ENCODE measurements around the gene LONP1.
A peak's percentile ranks its signal among the peaks of the same experiment; 100 is the strongest.
"Not testable (repeated sequence)": the region's sequence is repeated elsewhere in the genome, so short reads cannot be mapped to it uniquely, and the experiment has no call there.

Gene LONP1

DNA sequence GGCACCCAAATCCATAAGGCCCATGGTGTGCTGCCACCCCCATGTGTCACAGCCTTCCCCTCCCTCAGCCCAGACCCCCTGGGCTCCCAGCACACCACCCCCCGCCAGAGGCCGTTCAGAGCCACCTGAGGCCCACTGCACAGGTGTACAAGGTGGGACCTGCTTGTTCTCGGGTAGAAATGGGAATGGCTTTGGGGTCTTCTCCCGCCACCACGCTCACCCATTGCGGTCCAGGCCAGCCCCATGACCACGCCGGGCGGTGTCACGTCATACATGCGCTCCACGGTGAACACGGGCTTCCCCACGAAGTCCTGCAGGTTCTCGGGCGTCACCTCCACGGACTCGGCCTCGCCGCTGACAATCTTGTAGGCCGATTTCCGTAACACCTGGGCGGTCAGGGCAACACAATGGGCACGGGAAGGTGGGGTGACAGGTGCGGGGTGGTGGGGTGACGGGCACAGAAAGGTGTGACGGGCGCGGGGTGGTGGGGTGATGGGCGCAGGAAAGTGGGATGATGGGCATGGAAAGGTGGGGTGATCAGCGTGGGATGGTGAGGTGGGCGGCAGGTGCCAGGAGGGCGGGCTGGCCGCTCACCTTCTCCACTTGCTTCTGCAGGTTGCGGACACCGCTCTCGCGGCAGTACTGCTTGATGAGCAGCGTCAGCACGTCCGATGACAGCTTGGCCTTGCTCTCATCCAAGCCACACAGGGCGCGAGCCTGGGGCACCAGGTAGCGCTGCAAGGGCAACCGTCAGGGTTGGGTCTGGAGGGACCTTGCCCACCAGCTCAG lies 25.6 kb downstream of the LONP1 start:
- no peak for DNase-seq (ENCODE audit: low read depth, low spot score)

DNA sequence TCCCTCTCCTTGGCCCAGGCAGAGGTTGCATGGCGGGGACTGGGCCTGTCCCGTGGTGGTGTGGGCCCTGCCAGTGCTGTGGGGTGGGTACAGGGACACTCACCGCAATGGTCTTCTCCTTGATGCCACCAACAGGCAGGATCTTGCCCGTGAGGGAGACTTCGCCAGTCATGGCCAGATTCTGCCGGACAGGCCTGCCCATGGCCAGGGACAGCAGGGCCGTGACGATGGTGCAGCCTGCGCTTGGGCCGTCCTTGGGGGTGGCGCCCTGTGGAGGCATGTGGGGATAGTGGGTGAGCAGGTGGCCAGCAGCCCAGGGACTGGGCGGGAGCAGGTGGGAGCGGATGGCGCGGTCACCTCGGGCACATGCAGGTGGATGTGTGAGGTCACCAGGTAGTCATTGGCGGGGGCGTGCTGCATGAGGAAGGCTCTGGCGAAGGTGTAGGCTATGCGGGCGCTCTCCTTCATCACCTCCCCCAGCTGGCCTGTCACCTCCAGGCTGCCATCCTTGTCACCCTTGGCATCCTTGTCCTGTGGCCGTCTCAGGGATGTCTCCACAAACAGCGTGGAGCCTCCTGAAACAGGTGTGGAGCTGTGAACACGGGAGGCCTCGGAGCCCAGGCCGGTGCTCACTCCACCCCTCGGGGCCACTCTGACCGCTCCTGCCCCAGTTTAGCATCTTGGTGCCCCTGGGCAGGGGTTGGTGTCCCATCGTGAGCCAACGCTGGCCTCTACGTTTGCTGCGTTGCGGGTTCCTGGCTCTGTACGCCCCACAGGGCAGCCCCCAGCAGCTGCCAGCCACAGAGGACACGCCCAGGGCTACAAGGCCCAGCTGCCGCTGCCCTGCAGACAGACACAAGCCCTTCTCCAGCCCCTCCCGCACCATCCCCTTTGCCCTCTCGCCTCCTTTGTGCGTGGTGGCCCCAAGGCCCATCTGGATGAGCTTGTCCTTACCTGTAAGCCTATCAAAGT lies 26.5 kb downstream of the LONP1 start:
- no peak for DNase-seq (ENCODE audit: low read depth, low spot score)

DNA sequence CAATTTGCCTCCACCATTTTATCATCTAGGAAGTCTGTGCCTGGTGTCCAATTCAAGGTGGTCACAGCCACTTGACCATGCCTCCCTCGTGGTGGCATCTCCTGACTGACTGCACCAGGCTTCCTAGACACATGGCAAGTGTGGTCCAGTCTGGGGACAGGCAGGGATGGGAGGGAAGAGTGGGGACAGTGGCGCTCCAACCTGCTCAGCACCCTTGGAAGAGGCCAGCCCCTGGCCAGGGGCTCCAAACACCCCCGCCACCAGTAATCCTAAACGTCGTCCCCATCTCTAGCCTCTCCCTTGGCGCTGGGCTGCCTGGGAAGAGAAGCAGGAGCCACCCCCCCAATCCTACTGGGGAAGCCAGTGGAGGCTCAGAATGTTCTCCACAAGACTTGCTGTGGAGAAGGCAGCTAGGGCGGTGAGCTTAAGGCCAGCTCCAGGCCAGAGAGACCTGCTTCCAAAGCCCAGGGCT lies 27.2 kb downstream of the LONP1 start:
- DNase-seq (ENCODE audit: low read depth, low spot score), result no peak

DNA sequence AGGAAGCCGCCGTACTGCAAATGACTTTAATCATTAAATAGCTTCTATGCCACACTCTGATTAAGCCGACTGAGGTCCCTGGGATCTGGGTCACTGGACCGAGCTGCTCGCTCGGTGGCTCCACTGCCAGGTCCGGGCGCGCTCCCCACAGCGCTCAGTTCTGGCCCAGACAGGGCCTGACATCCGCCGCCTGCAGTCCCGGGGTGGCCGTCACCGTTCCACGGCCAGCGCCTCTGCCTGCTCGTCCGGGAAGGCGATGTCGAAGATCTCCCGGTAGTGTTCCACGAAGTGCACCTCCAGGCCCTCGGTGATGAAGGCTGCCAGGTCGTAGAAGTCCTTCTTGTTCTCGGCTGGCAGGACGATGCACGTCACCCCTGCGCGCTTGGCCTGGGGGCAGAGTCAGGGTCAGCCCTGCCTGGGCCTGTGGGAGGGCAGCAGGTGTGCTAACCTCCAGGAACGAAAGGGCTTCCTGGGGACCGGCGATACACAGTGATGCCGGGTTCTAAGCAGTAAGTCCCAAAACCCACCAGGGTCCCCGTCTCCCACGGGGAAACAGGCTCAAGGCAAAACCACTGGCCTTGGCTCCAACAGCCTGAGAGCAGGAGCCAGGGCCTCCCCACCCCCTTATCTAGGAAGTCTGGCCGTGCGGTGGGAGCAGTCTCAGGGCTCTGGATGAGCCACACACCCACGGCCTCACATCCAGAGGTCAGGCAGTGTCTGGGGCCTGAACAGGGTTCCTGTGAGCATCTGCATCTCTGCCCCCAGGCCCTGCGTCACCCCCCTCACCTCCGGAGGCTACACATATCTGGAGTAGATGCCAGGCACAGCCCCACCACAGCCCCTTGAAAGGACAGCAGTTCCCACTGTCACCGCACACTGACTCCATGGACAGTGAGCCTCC lies 27.9 kb downstream of the LONP1 start:
- no peak for DNase-seq (ENCODE audit: low read depth, low spot score)

DNA sequence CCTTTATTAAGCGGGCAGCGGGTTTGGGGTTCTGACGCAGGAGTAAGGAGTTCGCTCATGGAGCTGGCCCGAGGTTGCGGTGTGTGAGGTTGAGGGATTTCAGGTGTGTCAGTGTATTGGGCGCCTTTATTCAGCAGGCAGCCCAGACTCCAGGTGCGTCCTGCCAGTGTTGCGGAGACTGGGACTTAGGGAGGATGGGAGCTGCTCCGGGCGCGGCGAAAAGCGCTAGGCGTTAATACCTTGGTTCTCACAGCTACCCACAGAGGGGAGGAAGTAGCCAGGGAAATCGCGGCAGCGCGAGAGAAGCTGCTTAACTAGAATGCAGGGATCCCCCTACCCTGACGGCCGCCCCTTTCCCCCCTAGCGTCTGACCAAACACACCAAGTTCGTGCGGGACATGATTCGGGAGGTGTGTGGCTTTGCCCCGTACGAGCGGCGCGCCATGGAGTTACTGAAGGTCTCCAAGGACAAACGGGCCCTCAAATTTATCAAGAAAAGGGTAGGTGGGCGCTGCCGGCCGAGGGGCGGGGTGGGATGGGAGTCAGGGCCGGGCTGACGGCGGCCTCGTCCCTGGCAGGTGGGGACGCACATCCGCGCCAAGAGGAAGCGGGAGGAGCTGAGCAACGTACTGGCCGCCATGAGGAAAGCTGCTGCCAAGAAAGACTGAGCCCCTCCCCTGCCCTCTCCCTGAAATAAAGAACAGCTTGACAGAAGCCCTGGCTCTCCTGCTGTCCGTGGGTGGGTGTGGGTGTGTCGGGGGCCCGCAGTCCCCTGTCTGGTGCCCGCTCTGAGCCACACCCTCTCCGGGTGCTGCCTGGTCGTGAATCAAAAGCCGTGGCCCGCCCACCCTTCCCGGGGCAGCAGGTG lies 28.8 kb downstream of the LONP1 start:
- DNase-seq (ENCODE audit: low read depth, low spot score), result no peak

DNA sequence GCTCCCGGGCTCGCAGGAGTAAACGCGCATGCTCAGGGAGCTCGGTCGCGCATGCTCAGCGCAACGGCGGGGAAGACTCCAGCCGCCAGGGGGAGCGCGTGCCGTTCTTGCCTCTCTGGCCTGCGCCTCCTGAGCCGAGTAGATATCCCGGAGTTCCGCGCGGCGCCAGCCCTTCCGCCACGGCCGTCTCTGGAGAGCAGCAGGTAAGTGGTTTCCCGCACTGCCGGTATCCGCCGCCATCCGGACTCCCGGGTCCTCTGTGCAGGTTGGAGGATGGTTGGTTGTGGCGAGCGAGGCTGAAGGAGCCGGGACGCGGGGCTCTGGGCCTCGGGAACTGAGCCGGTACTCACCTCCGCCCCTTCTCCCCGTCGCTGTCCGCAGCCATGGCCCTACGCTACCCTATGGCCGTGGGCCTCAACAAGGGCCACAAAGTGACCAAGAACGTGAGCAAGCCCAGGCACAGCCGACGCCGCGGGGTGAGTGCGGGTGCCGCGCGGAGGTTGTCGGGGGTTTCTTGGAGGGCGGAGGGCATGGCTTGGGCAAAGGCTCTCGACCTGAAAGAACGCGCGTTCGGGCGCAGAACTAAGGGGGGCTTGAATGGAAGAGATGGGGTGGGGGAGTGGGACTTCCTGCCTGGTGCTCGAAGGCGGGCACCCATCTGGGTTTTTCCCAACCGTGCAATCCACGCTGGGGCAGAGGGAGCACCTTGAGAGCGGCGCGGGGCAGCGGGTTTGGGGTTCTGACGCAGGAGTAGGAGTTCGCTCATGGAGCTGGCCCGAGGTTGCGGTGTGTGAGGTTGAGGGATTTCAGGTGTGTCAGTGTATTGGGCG lies 29.6 kb downstream of the LONP1 start, which contains the start of gene RPL36:
TSS of gene RPL36 (plus strand) at position 171 of the 830 bp plus-strand sequence. CDS start at position 384, 213 bp downstream.
- DNase-seq (ENCODE audit: low read depth, low spot score), result peak; percentile 65

DNA sequence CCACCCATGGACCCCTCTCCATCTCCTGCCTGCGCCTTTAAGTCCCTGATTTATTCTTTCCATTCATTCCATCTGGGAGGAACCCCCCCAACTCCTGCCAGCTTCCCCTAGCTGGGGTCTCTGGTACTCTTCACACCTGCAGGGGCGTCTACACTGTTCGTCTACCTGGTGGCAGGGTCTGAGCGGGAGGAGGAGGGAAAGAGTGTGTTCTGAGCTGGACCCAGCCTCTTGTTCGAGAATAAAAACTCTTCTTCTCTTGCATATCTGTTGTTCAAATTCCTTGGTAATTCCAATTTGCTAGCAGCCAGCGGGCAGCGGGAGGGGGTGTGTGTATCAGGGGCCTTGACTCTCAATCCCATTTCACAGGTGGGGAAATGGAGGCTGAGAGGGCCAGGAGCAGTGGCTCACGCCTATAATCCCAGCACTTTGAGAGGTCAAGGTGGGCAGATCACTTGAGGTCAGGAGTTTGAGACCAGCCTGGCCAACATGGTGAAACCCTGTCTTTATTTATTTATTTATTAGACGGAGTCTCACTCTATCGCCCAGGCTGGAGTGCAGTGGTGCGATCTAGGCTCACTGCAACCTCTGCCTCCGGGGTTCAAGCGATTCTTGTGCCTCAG lies 31.6 kb downstream of the LONP1 start:
- not testable (repeated sequence) for DNase-seq (ENCODE audit: low read depth, low spot score)

DNA sequence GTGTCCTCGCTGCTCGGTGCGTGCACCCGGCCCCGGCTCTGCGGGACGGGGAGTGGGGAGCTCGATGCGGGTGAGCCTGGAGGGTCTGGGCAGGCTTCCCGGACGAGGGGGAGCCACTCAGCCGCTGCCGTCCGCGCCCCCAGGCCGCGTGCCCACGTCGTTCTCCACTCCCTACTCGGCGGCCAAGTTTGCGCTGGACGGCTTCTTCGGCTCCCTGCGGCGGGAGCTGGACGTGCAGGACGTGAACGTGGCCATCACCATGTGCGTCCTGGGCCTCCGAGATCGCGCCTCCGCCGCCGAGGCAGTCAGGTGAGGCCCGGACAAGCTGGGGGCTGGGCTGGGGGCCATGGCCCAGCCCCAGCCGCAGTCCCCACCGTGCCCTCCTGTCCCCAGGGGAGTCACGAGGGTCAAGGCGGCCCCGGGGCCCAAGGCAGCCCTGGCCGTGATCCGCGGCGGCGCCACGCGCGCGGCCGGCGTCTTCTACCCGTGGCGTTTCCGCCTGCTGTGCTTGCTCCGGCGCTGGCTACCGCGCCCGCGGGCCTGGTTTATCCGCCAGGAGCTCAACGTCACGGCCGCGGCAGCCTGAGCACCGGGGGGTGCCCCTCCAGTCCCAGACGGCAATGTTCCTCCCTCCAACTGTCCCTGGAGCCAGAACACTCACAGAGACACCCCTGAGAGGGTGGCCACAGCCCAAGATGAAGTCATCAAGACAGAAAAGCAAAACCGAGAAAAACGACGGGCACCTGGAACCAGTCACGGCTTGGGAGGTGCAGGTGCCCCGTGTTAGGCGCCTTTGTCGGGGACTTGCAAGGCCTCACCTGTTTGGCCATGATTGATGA lies 32.4 kb downstream of the LONP1 start:
- no peak for DNase-seq (ENCODE audit: low read depth, low spot score)

DNA sequence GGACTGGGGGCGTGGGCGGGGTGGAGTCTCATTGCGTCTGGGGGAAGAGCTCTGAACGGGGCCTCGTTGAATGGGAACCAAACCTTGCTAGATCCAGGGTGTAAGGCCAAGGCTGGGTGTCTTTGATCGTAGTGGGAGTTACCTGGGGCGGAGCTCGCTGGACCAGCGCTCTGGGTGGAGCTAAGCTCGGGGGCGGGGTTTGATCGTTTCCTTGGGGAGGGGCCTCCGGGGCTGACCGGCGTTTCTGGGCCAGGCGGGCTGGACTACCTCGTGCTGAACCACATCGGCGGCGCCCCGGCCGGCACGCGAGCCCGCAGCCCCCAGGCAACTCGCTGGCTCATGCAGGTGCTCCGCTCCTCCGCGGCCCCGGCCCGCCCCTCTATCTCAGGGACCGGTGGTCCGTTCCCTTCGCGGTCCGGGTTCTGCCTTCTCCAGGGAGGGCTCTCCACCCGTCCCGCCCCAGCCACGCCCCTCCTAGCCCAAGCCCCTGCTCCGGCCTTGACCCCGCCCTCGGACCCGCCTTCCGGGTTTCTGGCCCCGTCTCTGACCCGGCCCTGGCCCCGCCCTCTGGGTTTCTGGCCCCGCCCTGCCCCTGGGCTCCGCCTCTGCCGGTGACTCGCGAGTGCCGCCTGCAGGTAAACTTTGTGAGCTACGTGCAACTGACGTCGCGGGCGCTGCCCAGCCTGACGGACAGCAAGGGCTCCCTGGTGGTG lies 33.1 kb downstream of the LONP1 start:
- DNase-seq (ENCODE audit: low read depth, low spot score), result peak; percentile 83

DNA sequence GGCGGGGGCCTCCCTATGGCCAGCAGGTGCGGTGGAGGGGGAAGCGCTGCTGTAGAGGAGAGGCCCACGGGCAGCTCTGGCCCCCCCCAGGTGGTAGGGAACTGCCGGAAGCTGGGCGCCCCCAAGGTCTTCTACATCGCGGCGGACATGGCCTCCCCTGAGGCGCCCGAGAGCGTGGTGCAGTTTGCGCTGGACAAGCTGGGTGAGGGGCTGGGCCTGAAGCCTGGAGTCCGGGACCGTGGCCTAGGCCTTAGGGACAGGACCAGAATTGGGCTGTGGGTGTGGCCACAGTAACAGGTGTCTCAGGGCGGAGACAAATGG lies 33.7 kb downstream of the LONP1 start:
- DNase-seq (ENCODE audit: low read depth, low spot score), result no peak

DNA sequence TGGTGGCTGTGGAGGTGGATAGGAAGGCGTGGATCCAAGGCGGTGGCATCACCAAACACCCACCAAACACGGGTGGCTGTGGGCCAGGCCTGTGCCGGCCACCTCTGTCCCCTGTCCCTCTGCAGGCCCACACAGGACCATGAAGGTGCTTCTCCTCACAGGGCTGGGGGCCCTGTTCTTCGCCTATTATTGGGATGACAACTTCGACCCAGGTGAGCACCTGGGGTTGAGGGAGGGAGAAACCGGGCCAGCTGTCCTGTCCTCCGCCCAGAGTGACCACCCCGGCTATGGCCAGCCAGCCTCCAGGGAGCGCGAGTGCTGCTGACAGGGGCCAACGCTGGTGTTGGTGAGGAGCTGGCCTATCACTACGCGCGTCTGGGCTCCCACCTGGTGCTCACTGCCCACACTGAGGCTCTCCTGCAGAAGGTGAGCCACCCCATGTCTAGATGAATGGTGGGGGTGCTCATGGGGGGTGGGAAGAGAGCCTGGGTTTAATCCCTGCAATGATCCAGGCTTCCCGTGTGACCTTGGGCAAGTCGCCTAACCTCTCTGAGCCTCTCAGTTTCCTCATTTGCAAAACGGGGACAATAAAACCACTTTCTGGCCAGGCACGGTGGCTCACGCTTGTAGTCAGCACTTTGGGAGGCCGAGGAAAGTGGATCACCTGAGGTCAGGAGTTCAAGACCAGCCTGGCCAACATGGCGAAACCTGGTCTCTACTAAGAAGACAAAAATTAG lies 35.1 kb downstream of the LONP1 start:
- no peak for DNase-seq (ENCODE audit: low read depth, low spot score)

DNA sequence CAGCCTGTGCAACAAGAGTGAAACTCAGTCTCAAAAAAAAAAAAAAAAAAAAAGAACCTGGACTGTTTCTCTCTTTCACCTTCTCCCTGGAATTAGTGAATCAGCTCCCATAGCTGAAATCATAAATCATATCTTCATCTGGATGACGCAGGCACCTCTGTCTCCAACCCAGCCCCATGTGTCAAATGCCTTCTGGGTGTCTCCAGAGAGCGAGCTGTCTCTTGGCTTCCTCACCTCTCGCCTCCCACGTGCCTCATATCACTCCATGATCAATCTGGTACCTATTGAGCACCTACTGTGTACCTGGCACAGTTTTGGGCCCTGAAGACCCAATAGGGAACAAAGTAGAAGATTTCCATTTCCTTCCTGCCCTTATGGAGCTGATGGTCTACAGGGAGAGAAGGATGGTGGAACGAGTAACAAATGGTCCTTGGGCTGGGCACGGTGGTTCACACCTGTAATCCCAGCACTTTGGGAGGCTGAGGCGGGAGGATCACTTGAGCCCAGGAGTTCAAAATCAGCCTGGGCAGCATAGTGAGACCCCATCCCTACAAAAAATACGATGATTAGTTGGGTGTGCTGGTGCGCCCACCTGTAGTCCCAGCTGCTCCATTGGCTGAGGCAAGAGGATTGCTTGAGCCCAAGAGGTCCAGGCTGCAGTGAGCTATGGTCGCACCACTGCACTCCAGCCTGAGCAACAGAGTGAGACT lies 36.6 kb downstream of the LONP1 start:
- DNase-seq (ENCODE audit: low read depth, low spot score), result no peak

DNA sequence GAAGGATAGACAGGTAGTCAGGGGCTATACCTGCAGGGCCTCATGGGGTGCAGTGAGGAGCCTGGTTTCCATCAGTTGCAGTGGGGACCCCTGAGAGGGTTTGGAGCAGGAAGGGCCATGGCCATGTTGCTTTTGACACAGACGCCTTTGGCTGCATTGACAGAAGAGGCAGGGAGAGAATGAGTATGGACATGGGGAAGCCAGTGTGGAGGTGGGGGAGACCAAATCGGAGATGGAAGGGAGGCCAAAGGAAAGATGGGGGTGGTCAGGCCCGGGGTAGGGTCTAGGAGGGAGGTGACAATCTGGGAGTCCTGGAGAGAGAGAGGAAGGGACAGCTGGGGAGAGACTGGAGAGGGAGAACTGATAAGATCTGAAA lies 37.9 kb downstream of the LONP1 start:
- DNase-seq (ENCODE audit: low read depth, low spot score), result no peak

DNA sequence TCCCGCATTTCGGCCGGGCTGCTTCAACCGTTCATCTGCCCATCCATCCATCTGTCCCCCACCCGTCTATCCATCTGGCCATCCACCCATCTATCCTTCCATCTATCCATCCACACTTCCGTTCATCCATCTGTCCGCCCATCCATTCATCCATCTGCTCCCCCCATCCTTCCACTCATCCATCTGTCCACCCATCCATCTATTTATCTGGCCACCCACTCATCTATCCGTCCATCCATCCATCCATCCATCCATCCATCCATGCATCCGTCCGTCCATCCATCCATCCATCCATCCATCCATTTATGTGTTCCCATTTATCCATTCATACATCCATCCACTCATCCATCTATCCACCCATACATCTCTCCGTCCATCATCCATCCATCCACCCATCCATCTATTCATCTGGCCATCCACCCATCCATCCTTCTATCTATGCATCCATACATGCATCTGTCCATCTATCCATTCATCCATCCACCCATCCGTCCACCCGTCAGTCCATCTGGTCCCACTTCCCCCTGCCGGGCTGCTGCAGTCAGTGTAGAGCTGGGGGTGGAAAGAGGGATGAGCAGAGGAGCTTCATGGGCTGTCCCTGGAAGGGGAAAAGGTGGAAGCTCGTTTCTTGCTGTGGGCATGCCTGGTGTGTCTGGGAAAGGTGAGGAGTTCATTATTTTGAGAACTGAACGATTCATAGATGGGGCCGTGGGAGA lies 38.4 kb downstream of the LONP1 start:
- no peak for DNase-seq (ENCODE audit: low read depth, low spot score)

All from iPS DF 19.7 (cell line).